Brain microvascular endothelial cell (primary cell): ENCODE results near the gene UBE2B.

Experiments
- DNase-seq: peaks from one replicate; pipeline ENCODE4 v3.0.0-alpha.2; 2020
- H3K27ac ChIP-seq: fragments of 250-450 bp; sonication (Bioruptor Pico); 2 replicates; pipeline ENCODE4 v1.5.1; 2020; ENCODE audit warnings: mild to moderate bottlenecking, moderate library complexity
- H3K27me3 ChIP-seq: fragments of 250-450 bp; sonication (Bioruptor Pico); replicated peaks from 2 replicates; pipeline ENCODE4 v1.5.1; 2020; ENCODE audit warnings: mild to moderate bottlenecking
- H3K36me3 ChIP-seq: fragments of 250-450 bp; sonication (Bioruptor Pico); replicated peaks from 2 replicates; pipeline ENCODE4 v1.5.1; 2020; ENCODE audit warnings: mild to moderate bottlenecking
- H3K4me3 ChIP-seq: 2 replicates; pipeline ENCODE4 v1.5.1; 2011; ENCODE audit warnings: low read depth, mild to moderate bottlenecking, control low read depth, low read length, moderate library complexity
- CTCF ChIP-seq: IDR thresholded peaks from 2 replicates; pipeline ENCODE4 v1.5.1; 2011; ENCODE audit warnings: low read depth, mild to moderate bottlenecking, moderate library complexity, low read length, control low read depth, inconsistent platforms; ENCODE audit errors: missing control alignments
- in situ Hi-C: cut with HindIII; loops from 2 replicates; pipeline ENCODE4 v1.10.0; 2017; ENCODE audit warnings: low sequenced_read_pairs, low pct_ligation_motif_present

The UBE2B gene

DNA sequence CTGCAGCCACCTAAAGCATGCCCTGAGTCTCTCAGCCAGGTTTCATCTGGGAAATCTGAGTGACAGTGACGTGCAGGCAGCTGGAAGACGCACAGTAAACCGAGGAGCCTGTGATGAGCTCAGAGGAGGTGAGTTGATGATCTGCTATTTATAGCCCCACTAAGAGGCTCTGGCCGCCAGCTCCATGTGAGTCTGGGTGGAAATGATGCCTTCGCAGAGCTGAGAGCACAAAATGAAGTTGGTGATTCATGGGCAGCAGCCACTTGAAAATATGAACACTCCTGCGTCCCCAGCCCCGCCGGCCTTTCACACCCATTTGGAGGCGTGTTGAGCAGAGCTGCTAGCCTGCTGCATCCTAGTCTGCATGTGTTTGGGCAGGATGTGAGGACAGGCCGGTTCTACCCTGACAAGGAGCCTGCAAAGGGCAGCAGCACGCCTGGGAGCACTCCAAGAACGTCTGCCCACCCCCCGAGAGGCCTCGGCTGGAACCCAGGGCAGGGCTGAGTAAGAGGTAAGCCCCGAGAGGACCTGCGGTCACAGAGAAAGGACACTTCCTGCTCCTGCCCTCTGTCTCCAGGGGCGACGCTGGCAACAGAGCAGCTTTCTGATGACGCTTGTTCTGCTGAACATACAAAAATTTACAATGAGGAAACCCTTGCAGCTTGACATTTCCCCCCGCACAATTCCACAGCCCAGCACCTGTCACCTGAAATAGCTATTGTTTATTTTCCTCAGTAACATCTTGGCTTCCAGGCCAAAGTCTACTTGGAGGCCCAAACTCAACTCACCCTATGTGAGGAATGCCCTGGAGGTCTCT, 65.4 kb downstream of the UBE2B start:
- Histone ChIP-seq H3K4me3 (no peak overlapping the region), H3K27ac (peak overlapping the region; percentile 79), H3K36me3 (no peaks in the 10 kb centered on the region), H3K27me3 (no peaks in the 10 kb centered on the region)
- no peak for TF ChIP-seq CTCF
- peak; percentile 87 for DNase-seq
- in situ Hi-C loops = no loop called here

DNA sequence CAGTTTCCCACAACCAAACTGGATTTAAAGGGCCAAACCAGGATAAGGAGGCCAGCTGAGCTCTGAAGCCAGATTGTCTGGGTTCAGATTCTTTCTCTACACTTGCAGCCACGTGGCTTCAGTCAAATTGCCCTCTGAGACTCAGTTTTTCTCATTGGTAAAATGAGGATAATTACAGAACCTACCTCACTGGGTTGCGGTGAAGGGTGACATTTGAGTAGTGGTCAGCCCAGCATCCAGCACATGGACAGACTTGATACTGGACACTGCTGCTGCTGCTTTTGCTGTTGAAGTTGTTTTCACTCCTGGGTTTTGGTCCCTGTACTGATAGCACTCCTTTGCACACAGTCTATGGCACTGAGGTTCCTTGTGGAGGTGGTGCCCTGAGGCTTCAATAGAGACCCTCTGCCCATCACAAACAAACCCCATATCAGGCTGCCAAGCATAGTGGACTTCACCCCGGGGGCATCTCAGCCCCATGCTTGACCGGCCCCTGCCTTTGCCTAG, 66.0 kb downstream of the UBE2B start:
- Histone ChIP-seq H3K27ac (peak overlapping the region; percentile 79), H3K4me3 (no peak overlapping the region)

GRCh38 chr5:134437847-134438581, 66.6 kb downstream of the UBE2B start:
- Histone ChIP-seq H3K36me3 (no peaks in the 10 kb centered on the region), H3K27me3 (no peaks in the 10 kb centered on the region), H3K4me3 (no peak overlapping the region), H3K27ac (peak overlapping the region; percentile 79)
- no peak for TF ChIP-seq CTCF
- DNase-seq = peak; percentile 50
- in situ Hi-C loops = no loop called here

More for the DNA sequence above, 66.0 kb downstream of the UBE2B start:
- no peak for TF ChIP-seq CTCF
- Histone ChIP-seq H3K36me3 (no peaks in the 10 kb centered on the region), H3K27me3 (no peaks in the 10 kb centered on the region)
- in situ Hi-C loops = no loop called here
- DNase-seq = no peak

DNA sequence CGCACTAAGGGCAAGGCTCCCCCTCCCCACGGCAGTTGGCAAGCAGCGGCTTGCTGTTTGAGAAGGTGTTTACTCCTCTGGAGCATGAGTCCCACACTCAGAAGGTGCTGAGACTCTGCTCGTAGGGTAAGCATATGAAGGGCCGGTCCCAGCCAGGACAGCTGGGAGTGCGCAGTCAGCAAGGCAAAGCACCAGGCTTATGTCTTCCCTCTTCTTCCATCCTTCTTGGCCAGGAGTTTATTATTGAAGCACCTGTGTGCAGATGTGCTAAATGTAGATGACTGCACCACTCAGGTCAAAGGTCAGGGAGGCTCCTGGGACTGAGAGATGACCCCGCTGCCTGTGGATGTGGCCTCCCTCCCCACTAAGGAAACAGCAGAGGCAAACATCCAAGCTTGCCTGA, 67.4 kb downstream of the UBE2B start:
- H3K27me3 ChIP-seq = no peaks in the 10 kb centered on the region
- no peak overlapping the region for H3K27ac ChIP-seq
- no peaks in the 10 kb centered on the region for H3K36me3 ChIP-seq
- no peak overlapping the region for H3K4me3 ChIP-seq
- in situ Hi-C loops = no loop called here
- no peak for TF ChIP-seq CTCF
- no peak for DNase-seq

DNA sequence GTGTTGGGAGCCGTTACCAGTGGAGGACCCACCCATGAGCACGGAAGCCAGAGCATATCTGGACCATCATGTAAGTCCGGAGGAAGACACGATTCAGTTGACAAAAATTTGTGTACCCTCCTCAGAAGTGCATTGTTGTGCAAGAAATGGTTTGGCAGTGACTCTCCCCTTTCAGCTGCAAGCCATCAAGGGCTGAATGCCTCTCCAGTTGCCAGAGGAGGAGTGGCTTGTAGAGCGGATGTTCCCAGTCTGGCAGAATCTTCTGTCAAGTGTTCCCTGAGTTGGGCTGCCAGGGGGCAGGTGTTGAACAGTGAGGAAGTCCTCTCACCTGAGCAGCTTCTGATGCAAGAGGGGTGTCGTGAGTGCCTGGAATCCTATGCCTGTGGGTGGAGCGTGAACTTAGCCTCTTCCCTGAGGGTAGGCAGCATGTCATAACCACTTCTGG, 67.9 kb downstream of the UBE2B start:
- Histone ChIP-seq H3K4me3 (no peak overlapping the region), H3K27ac (no peak overlapping the region), H3K27me3 (no peaks in the 10 kb centered on the region), H3K36me3 (no peaks in the 10 kb centered on the region)
- peak; percentile 72 for DNase-seq
- no peak for TF ChIP-seq CTCF
- in situ Hi-C loops = no loop called here
